H1 (cell line): ENCODE measurements around the gene GRAMD1C. TPM values are rescaled to one million over a fixed set of nuclear protein-coding genes. Genes with fewer than 3 reads are reported as not detected.

Experiments
- CTCF ChIA-PET: fragments of 300-600 bp; sonication (Branson Sonifier 250); formaldehyde crosslinking; loops from one replicate; lab custom pipeline; 2021; ENCODE audit not compliant: partially characterized antibody; lab: Charles Lee
- POLR2A ChIA-PET: fragments of 300-600 bp; sonication (Branson Sonifier 250); formaldehyde crosslinking; loops from one replicate; lab custom pipeline; 2021; ENCODE audit warnings: inconsistent platforms; ENCODE audit not compliant: partially characterized antibody; lab: Charles Lee
- DNase-seq, 2 experiments: peaks; one replicate each; pipeline versions ENCODE4 v3.0.0 to v3.0.0-alpha.2; 2010 to 2022; ENCODE audit warnings: low spot score in 2 of 2, low read depth in 1 of 2, mixed read lengths in 1 of 2
- FAIRE-seq: peaks from 2 replicates; lab custom pipeline; 2011; peaks lifted over from hg19 to GRCh38; lab: Jason Lieb, UNC
- H2AFZ ChIP-seq: 2 replicates; pipeline ENCODE4 v1.8.1; 2012; ENCODE audit warnings: low read length, inconsistent platforms
- H2AK5ac ChIP-seq: 2 replicates; pipeline ENCODE4 v1.6.1; 2013; ENCODE audit warnings: low read depth, low read length
- H2BK120ac ChIP-seq: replicated peaks from 2 replicates; pipeline ENCODE3; 2013; ENCODE audit warnings: low read depth, low read length, inconsistent platforms
- H2BK12ac ChIP-seq: 2 replicates; pipeline ENCODE4 v1.6.1; 2013; ENCODE audit warnings: low read depth, low read length
- H2BK15ac ChIP-seq: 2 replicates; pipeline ENCODE4 v1.6.1; 2013; ENCODE audit warnings: low read length
- H2BK20ac ChIP-seq: 2 replicates; pipeline ENCODE4 v1.6.1; 2013; ENCODE audit warnings: low read length
- H2BK5ac ChIP-seq: 2 replicates; pipeline ENCODE4 v1.6.1; 2013; ENCODE audit warnings: low read depth, low read length
- H3K14ac ChIP-seq: 2 replicates; pipeline ENCODE4 v1.6.1; 2013; ENCODE audit warnings: inconsistent platforms; ENCODE audit not compliant: insufficient read length
- H3K18ac ChIP-seq: 2 replicates; pipeline ENCODE4 v1.6.1; 2013; ENCODE audit warnings: low read length; ENCODE audit errors: extremely low read depth
- H3K23ac ChIP-seq: 2 replicates; pipeline ENCODE4 v1.6.1; 2013; ENCODE audit warnings: inconsistent platforms; ENCODE audit not compliant: insufficient read length
- H3K23me2 ChIP-seq: 2 replicates; pipeline ENCODE4 v1.6.1; 2013; ENCODE audit warnings: low read depth, low read length
- H3K27ac ChIP-seq: 2 replicates; pipeline ENCODE4 v1.6.1; 2011; ENCODE audit warnings: low read depth, low read length, inconsistent platforms
- H3K27me3 ChIP-seq, 4 experiments: replicated peaks in 1 of 4; 1 replicate in 1 of 4; 2 replicates in 3 of 4; pipeline versions ENCODE4 v1.6.1 to v1.8.1; 2011 to 2013; ENCODE audit warnings: low read length in 3 of 4, mild to moderate bottlenecking in 3 of 4, inconsistent platforms in 2 of 4, mixed read lengths in 2 of 4, moderate library complexity in 1 of 4; ENCODE audit not compliant: control insufficient read depth in 3 of 4, insufficient read depth in 3 of 4; ENCODE audit errors: extremely low read depth in 1 of 4
- H3K36me3 ChIP-seq, 4 experiments: 2 replicates each; pipeline versions ENCODE4 v1.6.1 to v1.8.1; 2011 to 2013; ENCODE audit warnings: mild to moderate bottlenecking in 4 of 4, low read length in 3 of 4, moderate library complexity in 2 of 4, control low read depth in 1 of 4, inconsistent platforms in 1 of 4; ENCODE audit not compliant: insufficient read depth in 4 of 4, control insufficient read depth in 2 of 4
- H3K4ac ChIP-seq: replicated peaks from 2 replicates; pipeline ENCODE3; 2013; ENCODE audit warnings: low read length, low read depth, mixed read lengths, inconsistent platforms; ENCODE audit not compliant: insufficient read length
- H3K4me1 ChIP-seq, 4 experiments: replicated peaks in 1 of 4; 1 replicate in 1 of 4; 2 replicates in 3 of 4; pipeline versions ENCODE4 v1.6.1 to v1.8.1; 2011 to 2013; ENCODE audit warnings: low read length in 3 of 4, inconsistent platforms in 2 of 4, mixed read lengths in 1 of 4; ENCODE audit not compliant: insufficient read depth in 4 of 4, control insufficient read depth in 3 of 4
- H3K4me2 ChIP-seq, 2 experiments: 2 replicates each; pipeline versions ENCODE4 v1.6.1 to v1.8.1; 2011 to 2013; ENCODE audit warnings: low read depth in 2 of 2, low read length in 2 of 2, control low read depth in 1 of 2, inconsistent platforms in 1 of 2, mild to moderate bottlenecking in 1 of 2; ENCODE audit not compliant: insufficient read depth in 1 of 2
- H3K4me3 ChIP-seq, 4 experiments: fragments of 200-600, 300-600 bp in 1 of 4; sonication (generic), shearing (Covaris generic), sonication (Bioruptor Twin) in 1 of 4; 2 replicates each; pipeline versions ENCODE4 v1.5.1 to v1.8.1; 2011 to 2016; ENCODE audit warnings: low read length in 4 of 4, low read depth in 3 of 4, control low read depth in 2 of 4, inconsistent platforms in 2 of 4, mild to moderate bottlenecking in 2 of 4, mixed read lengths in 1 of 4, moderate library complexity in 1 of 4; ENCODE audit not compliant: insufficient read depth in 2 of 4; ENCODE audit errors: extremely low read depth in 1 of 4
- H3K56ac ChIP-seq: replicated peaks from 2 replicates; pipeline ENCODE3; 2013; ENCODE audit warnings: low read depth, mild to moderate bottlenecking, mixed read lengths, low read length, inconsistent platforms; ENCODE audit not compliant: insufficient read length
- H3K79me1 ChIP-seq: 2 replicates; pipeline ENCODE4 v1.6.1; 2013; ENCODE audit warnings: low read depth, low read length, control low read depth
- H3K79me2 ChIP-seq, 2 experiments: 2 replicates each; pipeline versions ENCODE4 v1.6.1 to v1.8.1; 2012 to 2013; ENCODE audit warnings: low read length in 2 of 2, mild to moderate bottlenecking in 2 of 2, inconsistent platforms in 1 of 2; ENCODE audit not compliant: insufficient read depth in 2 of 2, control insufficient read depth in 1 of 2
- H3K9ac ChIP-seq, 4 experiments: replicated peaks in 1 of 4; 1 replicate in 1 of 4; 2 replicates in 3 of 4; pipeline versions ENCODE4 v1.6.1 to v1.8.1; 2011 to 2013; ENCODE audit warnings: low read depth in 3 of 4, low read length in 3 of 4, control low read depth in 2 of 4, mild to moderate bottlenecking in 2 of 4, moderate library complexity in 2 of 4, inconsistent platforms in 1 of 4; ENCODE audit errors: extremely low read depth in 1 of 4
- H3K9me3 ChIP-seq, 2 experiments: 2 replicates each; pipeline versions ENCODE4 v1.6.1 to v1.8.1; 2012 to 2013; ENCODE audit warnings: mild to moderate bottlenecking in 2 of 2, moderate library complexity in 2 of 2, control low read depth in 1 of 2, inconsistent platforms in 1 of 2, low read depth in 1 of 2, low read length in 1 of 2, mixed read lengths in 1 of 2; ENCODE audit not compliant: insufficient read depth in 2 of 2
- H4K20me1 ChIP-seq, 2 experiments: replicated peaks in 1 of 2; 2 replicates each; pipeline versions ENCODE3 to v1.8.1; 2011 to 2013; ENCODE audit warnings: inconsistent platforms in 2 of 2, low read length in 2 of 2, mild to moderate bottlenecking in 1 of 2; ENCODE audit not compliant: insufficient read depth in 2 of 2, control insufficient read depth in 1 of 2
- H4K5ac ChIP-seq: 2 replicates; pipeline ENCODE4 v1.6.1; 2013; ENCODE audit warnings: low read length, low read depth, mixed read lengths, inconsistent platforms; ENCODE audit not compliant: insufficient read length
- H4K8ac ChIP-seq: 2 replicates; pipeline ENCODE4 v1.8.0; 2013; ENCODE audit warnings: mild to moderate bottlenecking, moderate library complexity, low read length, inconsistent platforms; ENCODE audit not compliant: insufficient read depth; ENCODE audit errors: extremely low read depth
- H4K91ac ChIP-seq: replicated peaks from 2 replicates; pipeline ENCODE3; 2013; ENCODE audit warnings: low read length, mixed read lengths, inconsistent platforms; ENCODE audit not compliant: insufficient read length
- BCL11A ChIP-seq, 2 experiments: IDR thresholded peaks; one replicate each; pipeline ENCODE4 v1.6.1; 2011; ENCODE audit warnings: low read depth in 2 of 2, low read length in 2 of 2, mild to moderate bottlenecking in 2 of 2
- CEBPB ChIP-seq: IDR thresholded peaks from 2 replicates; pipeline ENCODE4 v1.6.1; 2012; ENCODE audit warnings: low read depth, low read length
- CHD1 ChIP-seq: IDR thresholded peaks from 2 replicates; pipeline ENCODE4 v1.6.1; 2012; ENCODE audit warnings: low read depth, low read length, improper control_type of control experiment
- GTF2F1 ChIP-seq: IDR thresholded peaks from 2 replicates; pipeline ENCODE4 v1.6.1; 2012; ENCODE audit warnings: low read depth, low read length, improper control_type of control experiment, borderline replicate concordance
- MAFK ChIP-seq: IDR thresholded peaks from 2 replicates; pipeline ENCODE4 v1.6.1; 2012; ENCODE audit warnings: low read depth, mild to moderate bottlenecking, improper control_type of control experiment, low read length
- NRF1 ChIP-seq: IDR thresholded peaks from 2 replicates; pipeline ENCODE4 v1.6.1; 2011; ENCODE audit warnings: mild to moderate bottlenecking, low read depth, low read length, improper control_type of control experiment
- POU5F1 ChIP-seq: IDR thresholded peaks from 2 replicates; pipeline ENCODE4 v1.6.1; 2011; ENCODE audit warnings: low read depth, mild to moderate bottlenecking, low read length, moderate library complexity
- RXRA ChIP-seq: IDR thresholded peaks from 2 replicates; pipeline ENCODE4 v1.6.1; 2011; ENCODE audit warnings: low read depth, mild to moderate bottlenecking, low read length, moderate library complexity; ENCODE audit not compliant: insufficient read depth
- polyA plus RNA-seq, 7 experiments: library from polyadenylated mRNA; depleted of rRNA in 3 of 7; stranded (reverse) in 5 of 7; unstranded in 2 of 7; fragments of >200 nt in 5 of 7; fragments of 200-250 nt in 2 of 7; gene quantifications; 1 replicate in 5 of 7; 2 replicates in 1 of 7; 4 replicates in 1 of 7; pipeline versions ENCODE4 v1.2.1 to v1.2.3, GENCODE V29; 2011 to 2013; ENCODE audit warnings: missing spikeins in 2 of 7, mixed read lengths in 2 of 7
- total RNA-seq: library from RNA; stranded (reverse); fragmentation: NEBNext Ultra II Directional; extraction: Animal tissue kit (Norgen Biotek cat#: 25700); gene quantifications from 2 replicates; pipeline ENCODE4 v1.2.1, GENCODE V29; 2021

GRAMD1C gene
- total and polyA plus RNA-seq, 2 of the 8 experiments (the other 6 are each of a cell fraction or from before 2014, with no cell fraction given) = 0.62 to 2.1 TPM

DNA sequence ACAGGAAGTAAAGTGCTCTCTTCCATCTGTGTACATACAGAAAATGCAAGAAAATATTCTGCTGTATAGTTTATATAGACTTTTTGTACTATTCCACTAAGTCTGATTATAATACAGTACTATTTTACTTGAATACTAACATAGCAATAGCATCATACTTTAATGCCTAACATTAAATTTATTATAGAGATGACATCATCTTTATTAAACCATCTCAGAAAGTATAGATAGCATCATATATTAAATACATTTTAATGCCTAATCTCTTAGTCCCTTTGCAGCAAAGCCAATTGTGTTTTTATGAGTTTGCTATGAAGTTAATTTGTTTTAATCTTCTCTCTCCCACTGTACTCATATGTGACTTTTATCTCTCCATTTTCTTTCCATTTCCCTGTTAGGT, 69.5 kb downstream of the GRAMD1C start:
- H3K79me1 ChIP-seq = no peaks in the 10 kb centered on the region
- POLR2A ChIA-PET = no interaction called here
- CTCF ChIA-PET = interaction anchor here (0.6 to 2.5 kb wide), 5 partner anchors 9 to 1073 kb away, joined by 3 to 17 read pairs (median 5); partner anchors contain the start of gene GRAMD1C
- H3K9ac ChIP-seq = no peak overlapping the region
- no peak overlapping the region for H3K56ac ChIP-seq
- no peaks in the 10 kb centered on the region for H4K20me1 ChIP-seq
- no peak overlapping the region for H2BK12ac ChIP-seq
- H2AFZ ChIP-seq = no peak overlapping the region
- no peak overlapping the region for H2BK15ac ChIP-seq
- H3K36me3 ChIP-seq = no peaks in the 10 kb centered on the region
- FAIRE-seq (no peak), DNase-seq (no peak)
- no peak overlapping the region for H4K8ac ChIP-seq
- H3K18ac ChIP-seq = no peak overlapping the region
- H3K27ac ChIP-seq = no peak overlapping the region
- no peak overlapping the region for H3K4ac ChIP-seq
- no peak for TF ChIP-seq POU5F1
- TF ChIP-seq CHD1 = no peak
- TF ChIP-seq BCL11A (IDR thresholded peaks at IDR 0.05; ENCODE audit: low read depth in 2 of 2, low read length in 2 of 2) = no peak
- TF ChIP-seq RXRA = no peak
- no peak for TF ChIP-seq NRF1
- TF ChIP-seq CEBPB = no peak
- TF ChIP-seq MAFK = no peak
- no peak for TF ChIP-seq GTF2F1
- H4K91ac ChIP-seq = no peak overlapping the region
- H3K14ac ChIP-seq = no peak overlapping the region
- H4K5ac ChIP-seq = no peak overlapping the region
- no peaks in the 10 kb centered on the region for H3K27me3 ChIP-seq
- H3K23me2 ChIP-seq = no peaks in the 10 kb centered on the region
- no peak overlapping the region for H2AK5ac ChIP-seq
- H3K4me3 ChIP-seq = no peak overlapping the region
- no peaks in the 10 kb centered on the region for H3K4me1 ChIP-seq
- H3K23ac ChIP-seq = no peak overlapping the region
- H3K4me2 ChIP-seq = no peak overlapping the region
- H2BK20ac ChIP-seq = no peak overlapping the region
- no peak overlapping the region for H2BK120ac ChIP-seq
- H3K9me3 ChIP-seq = peaks cover 0 to 5% of the 10 kb centered on the region in 2 experiments; a peak in 1 of 4 replicates
- no peaks in the 10 kb centered on the region for H3K79me2 ChIP-seq
- H2BK5ac ChIP-seq = no peak overlapping the region
